OCI-LY7 (cell line): ENCODE measurements around the gene RELN. TPM values are rescaled to one million over a fixed set of nuclear protein-coding genes. Genes with fewer than 3 reads are reported as not detected.

ENCODE experiments used
- BruUV-seq: library from RNA; stranded (reverse); fragments of 400-500 nt; replicated peaks from 2 replicates; lab custom pipeline; 2021; lab: Mats Ljungman, UMichigan
- CTCF ChIA-PET: fragments of 300-600 bp; sonication (Branson Sonifier 250); formaldehyde crosslinking; loops from one replicate; lab custom pipeline; 2022; ENCODE audit warnings: antibody characterized with exemption; ENCODE audit not compliant: unreplicated experiment; lab: Charles Lee
- POLR2A ChIA-PET: fragments of 300-600 bp; sonication (Branson Sonifier 250); formaldehyde crosslinking; loops from one replicate; lab custom pipeline; 2022; ENCODE audit warnings: antibody characterized with exemption; lab: Charles Lee
- DNase-seq: peaks from one replicate; pipeline ENCODE4 v3.0.0-alpha.2; 2015; ENCODE audit warnings: low spot score
- H2AFZ ChIP-seq: fragments of 200-600 bp; sonication (generic), shearing (Covaris generic); 2 replicates; pipeline ENCODE4 v1.6.1; 2014; ENCODE audit warnings: mild to moderate bottlenecking, antibody characterized with exemption, low read length, moderate library complexity
- H3K27ac ChIP-seq: fragments of 200-600 bp; sonication (generic); 2 replicates; pipeline ENCODE4 v1.5.1; 2014; ENCODE audit warnings: mixed run types, low read depth, mild to moderate bottlenecking, moderate library complexity, low read length, inconsistent platforms; ENCODE audit not compliant: poor library complexity, severe bottlenecking
- H3K36me3 ChIP-seq: fragments of 200-600 bp; sonication (generic); 2 replicates; pipeline ENCODE4 v1.6.1; 2014; ENCODE audit warnings: mild to moderate bottlenecking, antibody characterized with exemption, low read length, moderate library complexity, mixed read lengths; ENCODE audit not compliant: insufficient read depth
- H3K4me1 ChIP-seq: fragments of 200-600 bp; sonication (generic); 2 replicates; pipeline ENCODE4 v1.5.1; 2014; ENCODE audit warnings: mild to moderate bottlenecking, low read length; ENCODE audit not compliant: insufficient read depth, poor library complexity, severe bottlenecking
- H3K4me2 ChIP-seq: fragments of 200-600 bp; sonication (generic); 2 replicates; pipeline ENCODE4 v1.6.1; 2014; ENCODE audit warnings: mild to moderate bottlenecking, low read length
- H3K4me3 ChIP-seq: fragments of 200-600 bp; sonication (generic); 2 replicates; pipeline ENCODE4 v1.5.1; 2014; ENCODE audit warnings: mild to moderate bottlenecking, low read depth, low read length; ENCODE audit not compliant: poor library complexity, severe bottlenecking
- H3K79me2 ChIP-seq: fragments of 200-600 bp; sonication (generic); 2 replicates; pipeline ENCODE4 v1.6.1; 2016; ENCODE audit warnings: low read depth, mild to moderate bottlenecking, low read length, moderate library complexity, mixed read lengths; ENCODE audit not compliant: insufficient read depth
- H3K9me2 ChIP-seq: fragments of 200-600 bp; sonication (generic); 2 replicates; pipeline ENCODE4 v1.6.1; 2016; ENCODE audit warnings: mild to moderate bottlenecking, low read length, mixed read lengths; ENCODE audit not compliant: insufficient read depth
- H3K9me3 ChIP-seq: fragments of 200-600 bp; sonication (generic); 2 replicates; pipeline ENCODE4 v1.6.1; 2014; ENCODE audit warnings: mild to moderate bottlenecking, mixed run types, low read length, mixed read lengths
- H4K20me1 ChIP-seq: fragments of 200-600 bp; sonication (generic); 2 replicates; pipeline ENCODE4 v1.6.1; 2014; ENCODE audit warnings: mild to moderate bottlenecking, antibody characterized with exemption, low read length, moderate library complexity, mixed read lengths; ENCODE audit not compliant: insufficient read depth
- CTCF ChIP-seq: fragments of 200-600 bp; sonication (generic); conservative IDR thresholded peaks from 2 replicates; pipeline ENCODE4 v1.5.1; 2014; ENCODE audit warnings: mild to moderate bottlenecking, antibody characterized with exemption, low read length, moderate library complexity, mixed read lengths
- EZH2phosphoT487 ChIP-seq: fragments of 200-600 bp; sonication (generic); IDR thresholded peaks from 2 replicates; pipeline ENCODE4 v1.6.1; 2018; ENCODE audit warnings: low read depth, borderline replicate concordance, mild to moderate bottlenecking, mixed run types, antibody characterized with exemption, low read length, moderate library complexity, mixed read lengths
- intact Hi-C: fragments of 100-400 bp; cut with micrococcal nuclease; formaldehyde crosslinking; loops from one replicate; pipeline ENCODE4 v1.10.0; 2022; ENCODE audit not compliant: unreplicated experiment
- total RNA-seq, 2 experiments: library from RNA; depleted of rRNA in 1 of 2; stranded (reverse); fragments of >200 nt in 1 of 2; shearing (Covaris generic) in 1 of 2; gene quantifications; 2 replicates each; pipeline ENCODE4 v1.2.3, GENCODE V29; 2014 to 2022

Gene RELN
- total RNA-seq, 2 experiments from 2014 or later, result not detected

- CTCF ChIA-PET, result no interaction called here
- H2AFZ ChIP-seq, result no peak overlapping the region
- POLR2A ChIA-PET, result no interaction called here
These were observed 15.7 kb upstream of the RELN start for GRCh38 chr7:104005197-104005596.

GRCh38 chr7:103996639-103997038 lies 7.2 kb upstream of the RELN start:
- no peak overlapping the region for H3K4me3 ChIP-seq
- H3K36me3 ChIP-seq, result no peaks in the 10 kb centered on the region
- TF ChIP-seq EZH2phosphoT487, result no peak
- TF ChIP-seq CTCF, result no peak
- H3K4me1 ChIP-seq, result no peaks in the 10 kb centered on the region
- BruUV-seq, result no TSS peak
- H2AFZ ChIP-seq, result no peak overlapping the region
- ChIA-PET POLR2A (no interaction called here), CTCF (no interaction called here)
- no peaks in the 10 kb centered on the region for H4K20me1 ChIP-seq
- no peak overlapping the region for H3K27ac ChIP-seq
- H3K79me2 ChIP-seq, result no peaks in the 10 kb centered on the region
- DNase-seq, result no peak
- intact Hi-C loops, result no loop called here
- no peaks in the 10 kb centered on the region for H3K9me3 ChIP-seq
- H3K9me2 ChIP-seq, result no peaks in the 10 kb centered on the region
- no peak overlapping the region for H3K4me2 ChIP-seq

More at GRCh38 chr7:104005197-104005596, 15.7 kb upstream of the RELN start:
- Histone ChIP-seq H3K79me2 (no peaks in the 10 kb centered on the region), H3K36me3 (no peaks in the 10 kb centered on the region), H3K9me2 (no peaks in the 10 kb centered on the region), H3K27ac (no peak overlapping the region), H3K4me2 (no peak overlapping the region), H4K20me1 (no peaks in the 10 kb centered on the region), H3K4me1 (no peaks in the 10 kb centered on the region), H3K9me3 (no peaks in the 10 kb centered on the region), H3K4me3 (no peak overlapping the region)
- intact Hi-C loops, result no loop called here
- TF ChIP-seq EZH2phosphoT487 (no peak), CTCF (no peak)
- BruUV-seq, result no TSS peak
- DNase-seq, result no peak

GRCh38 chr7:103996017-103996551 lies 6.6 kb upstream of the RELN start:
- intact Hi-C loops, result no loop called here
- H4K20me1 ChIP-seq, result no peaks in the 10 kb centered on the region

More at GRCh38 chr7:103996017-103996551, 6.6 kb upstream of the RELN start:
- Histone ChIP-seq H3K27ac (no peak overlapping the region), H3K9me3 (no peaks in the 10 kb centered on the region), H3K4me1 (no peaks in the 10 kb centered on the region), H3K79me2 (no peaks in the 10 kb centered on the region), H3K4me2 (no peak overlapping the region), H3K9me2 (no peaks in the 10 kb centered on the region), H3K36me3 (no peaks in the 10 kb centered on the region), H2AFZ (no peak overlapping the region), H3K4me3 (no peak overlapping the region)
- no peak for TF ChIP-seq CTCF
- TF ChIP-seq EZH2phosphoT487, result no peak
- ChIA-PET POLR2A (no interaction called here), CTCF (no interaction called here)
- DNase-seq, result no peak
- no TSS peak for BruUV-seq
